ENCODE measurements around the gene SLC12A4. TPM values are rescaled to one million over a fixed set of nuclear protein-coding genes. Genes with fewer than 3 reads are reported as not detected.

The SLC12A4 gene
- total and polyA plus RNA-seq, 4 donors, result 32.9 to 103 (median 65.9) TPM

GRCh38 chr16:67957622-67958021, 10.8 kb downstream of the SLC12A4 start:
- DNase-seq (no peak), ATAC-seq (ENCODE audit: insufficient read depth, low FRiP score) (no peak)
- Histone ChIP-seq H3K27ac (ENCODE audit: low read depth in 1 of 2, low read length in 1 of 2) (no peak overlapping the region), H3K36me3 (ENCODE audit: control insufficient read depth in 4 of 4, insufficient read depth in 4 of 4, low read length in 4 of 4) (peaks cover 9 to 48% (median 40%) of the 10 kb centered on the region in 4 donors), H3K9ac (ENCODE audit: insufficient read depth in 1 of 2, low read length in 2 of 2) (no peak overlapping the region), H3K27me3 (ENCODE audit: control insufficient read depth in 3 of 3, insufficient read depth in 3 of 3, low read length in 2 of 3) (no peaks in the 10 kb centered on the region), H3K4me1 (ENCODE audit: control insufficient read depth in 5 of 5, insufficient read depth in 5 of 5, low read length in 5 of 5) (peaks cover 0 to 29% (median 0%) of the 10 kb centered on the region in 5 donors), H3K4me3 (no peak overlapping the region), H3K9me3 (ENCODE audit: control insufficient read depth in 4 of 4, insufficient read depth in 3 of 4, low read length in 3 of 4) (no peaks in the 10 kb centered on the region)
- WGBS, 2 donors, result 97 to 99% methylated on average over 9 of the region's 9 CpGs
- no peak for TF ChIP-seq CTCF (IDR thresholded peaks at IDR 0.05; ENCODE audit: control extremely low read depth, extremely low read depth)

GRCh38 chr16:67954421-67955196, 13.8 kb downstream of the SLC12A4 start:
- no peak overlapping the region for H3K9ac ChIP-seq (ENCODE audit: insufficient read depth in 1 of 2, low read length in 2 of 2)
- H3K27ac ChIP-seq (ENCODE audit: low read depth in 1 of 2, low read length in 1 of 2), result no peak overlapping the region
- H3K27me3 ChIP-seq (ENCODE audit: control insufficient read depth in 3 of 3, insufficient read depth in 3 of 3, low read length in 2 of 3), result no peaks in the 10 kb centered on the region
- TF ChIP-seq CTCF (IDR thresholded peaks at IDR 0.05; ENCODE audit: control extremely low read depth, extremely low read depth), result no peak
- ATAC-seq (ENCODE audit: insufficient read depth, low FRiP score), result no peak
- no peaks in the 10 kb centered on the region for H3K9me3 ChIP-seq (ENCODE audit: control insufficient read depth in 4 of 4, insufficient read depth in 3 of 4, low read length in 3 of 4)
- WGBS, 2 donors, result 90 to 95% methylated on average over 10 of the region's 10 CpGs
- H3K4me3 ChIP-seq, result no peak overlapping the region
- peaks cover 0 to 12% (median 8%) of the 10 kb centered on the region in 5 donors for H3K4me1 ChIP-seq (ENCODE audit: control insufficient read depth in 5 of 5, insufficient read depth in 5 of 5, low read length in 5 of 5)
- peaks cover 17 to 54% (median 36%) of the 10 kb centered on the region in 4 donors for H3K36me3 ChIP-seq (ENCODE audit: control insufficient read depth in 4 of 4, insufficient read depth in 4 of 4, low read length in 4 of 4)
- no peak for DNase-seq

GRCh38 chr16:67953641-67954375, 14.6 kb downstream of the SLC12A4 start:
- 92 to 94% methylated on average over 8 of the region's 8 CpGs for WGBS, 2 donors
- H3K27me3 ChIP-seq (ENCODE audit: control insufficient read depth in 3 of 3, insufficient read depth in 3 of 3, low read length in 2 of 3), result no peaks in the 10 kb centered on the region
- H3K4me3 ChIP-seq, result no peak overlapping the region
- no peak overlapping the region for H3K9ac ChIP-seq (ENCODE audit: insufficient read depth in 1 of 2, low read length in 2 of 2)
- H3K9me3 ChIP-seq (ENCODE audit: control insufficient read depth in 4 of 4, insufficient read depth in 3 of 4, low read length in 3 of 4), result no peaks in the 10 kb centered on the region
- no peak for ATAC-seq (ENCODE audit: insufficient read depth, low FRiP score)
- peaks cover 19 to 55% (median 38%) of the 10 kb centered on the region in 4 donors for H3K36me3 ChIP-seq (ENCODE audit: control insufficient read depth in 4 of 4, insufficient read depth in 4 of 4, low read length in 4 of 4)
- no peak for TF ChIP-seq CTCF (IDR thresholded peaks at IDR 0.05; ENCODE audit: control extremely low read depth, extremely low read depth)
- peaks cover 0 to 9% (median 2%) of the 10 kb centered on the region in 5 donors for H3K4me1 ChIP-seq (ENCODE audit: control insufficient read depth in 5 of 5, insufficient read depth in 5 of 5, low read length in 5 of 5)
- no peak for DNase-seq
- no peak overlapping the region for H3K27ac ChIP-seq (ENCODE audit: low read depth in 1 of 2, low read length in 1 of 2)

Measured in lung (tissue), 12 donors.